GM19043 (cell line): Measurements from ENCODE around the gene KDM2B.

Experiments used
- ATAC-seq: cut with Tn5 transposase; IDR thresholded peaks from one replicate; pipeline ENCODE4 v1.9.1; 2021; ENCODE audit warnings: low read depth; ENCODE audit not compliant: unreplicated experiment

The KDM2B gene

DNA sequence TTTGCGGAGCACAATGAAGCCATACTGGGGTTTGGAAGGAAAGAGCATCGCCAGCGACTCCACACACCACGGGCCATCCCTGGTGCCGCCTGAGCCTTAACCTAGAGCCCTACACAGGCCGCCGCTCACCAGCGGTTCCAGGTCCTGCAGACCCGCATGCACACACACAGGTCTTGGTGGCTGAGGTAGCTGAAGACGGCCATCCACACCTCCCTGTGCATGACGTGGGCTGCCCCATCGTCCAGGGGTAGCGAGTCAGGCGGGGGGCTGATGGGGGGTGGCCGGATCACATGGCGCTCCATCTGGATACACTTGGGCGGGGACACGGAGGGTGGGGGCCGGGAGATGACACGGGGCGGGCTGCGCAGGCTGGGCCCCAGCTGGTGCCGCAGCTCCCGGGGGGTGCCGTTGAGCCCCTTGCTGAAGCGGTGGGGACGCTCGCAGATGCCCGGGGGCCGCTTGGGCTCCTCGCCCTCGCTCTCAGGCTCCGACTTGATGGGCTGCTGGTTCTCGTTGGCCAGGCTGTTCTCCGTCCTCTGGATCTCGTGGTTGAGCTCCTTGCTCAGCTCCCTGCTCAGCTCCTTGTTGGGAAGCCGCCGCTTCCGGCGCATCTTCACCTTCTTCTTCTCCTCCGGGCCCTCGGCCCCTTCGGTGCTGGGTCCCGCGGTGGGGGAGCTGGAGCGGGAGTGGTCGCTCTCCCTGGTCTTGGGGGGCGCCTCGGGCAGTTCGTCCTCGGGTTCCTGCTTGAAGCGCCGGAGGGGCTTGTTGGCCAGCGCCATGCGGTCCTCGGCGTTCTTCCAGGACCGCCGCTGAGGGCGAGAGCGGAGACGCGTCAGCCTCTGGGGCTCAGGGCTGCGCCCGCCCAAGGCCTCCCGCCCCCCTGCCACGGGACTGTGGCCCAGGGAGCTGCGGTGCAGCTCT lies 138.5 kb downstream of the KDM2B start:
- ATAC-seq = no peak

DNA sequence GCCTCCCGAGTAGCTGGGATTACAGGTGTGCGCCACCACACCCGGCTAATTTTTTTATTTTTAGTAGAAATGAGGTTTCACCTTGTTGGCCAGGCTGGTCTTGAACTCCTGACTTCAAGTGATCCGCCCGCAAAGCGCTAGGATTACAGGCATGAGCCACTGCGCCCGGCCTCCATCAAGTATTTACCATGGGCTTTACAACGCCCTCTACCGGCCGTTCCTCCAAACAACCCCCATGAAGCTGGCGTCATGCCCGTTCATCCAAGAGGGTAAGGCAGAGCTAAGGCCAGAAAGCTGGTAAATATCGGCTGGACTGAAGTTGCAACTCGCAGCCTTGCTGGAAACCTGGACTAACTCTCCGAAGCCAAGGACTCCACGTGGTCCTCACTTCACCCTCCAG lies 139.3 kb downstream of the KDM2B start:
- no peak for ATAC-seq

GRCh38 chr12:121440768-121441167 lies 140.1 kb downstream of the KDM2B start:
- no peak for ATAC-seq

DNA sequence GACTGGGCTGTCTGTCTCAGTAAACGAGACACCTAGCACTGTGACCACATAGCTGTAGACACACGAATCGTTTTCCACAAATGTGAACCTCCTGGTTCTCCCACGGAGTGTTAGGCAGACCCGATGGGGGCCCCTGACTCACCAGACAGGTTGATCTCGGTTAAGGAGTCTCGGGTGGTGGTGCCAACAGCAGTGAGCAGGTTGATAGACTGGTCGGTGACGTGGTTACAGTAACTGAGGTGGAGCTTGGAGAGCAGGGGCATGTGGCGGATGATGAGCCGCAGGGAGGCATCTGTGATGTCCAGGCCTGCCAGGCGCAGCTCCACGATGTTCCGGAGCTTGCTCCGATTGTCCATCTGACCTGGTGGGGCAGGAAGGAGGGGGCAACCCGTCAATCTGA lies 141.1 kb downstream of the KDM2B start:
- no peak for ATAC-seq

DNA sequence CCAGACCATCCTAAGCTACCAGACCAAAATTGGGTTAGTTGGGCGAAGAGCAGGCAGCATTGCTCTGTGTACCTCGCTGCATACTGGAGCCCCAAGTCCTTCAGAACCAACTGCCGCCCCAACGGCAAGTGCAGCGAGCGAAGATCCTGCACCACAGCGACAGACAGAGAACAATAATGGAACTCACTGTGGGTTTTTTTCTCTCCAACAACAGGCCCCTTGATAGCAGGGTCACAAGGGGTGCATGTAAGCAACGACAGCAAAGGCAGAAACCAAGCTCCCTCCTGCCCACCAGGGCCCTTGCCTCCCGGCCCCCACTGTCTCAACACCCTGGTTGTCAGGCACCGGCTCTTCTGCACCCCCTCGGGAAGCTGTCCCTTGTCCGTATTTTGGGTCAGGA lies 141.9 kb downstream of the KDM2B start:
- no peak for ATAC-seq

DNA sequence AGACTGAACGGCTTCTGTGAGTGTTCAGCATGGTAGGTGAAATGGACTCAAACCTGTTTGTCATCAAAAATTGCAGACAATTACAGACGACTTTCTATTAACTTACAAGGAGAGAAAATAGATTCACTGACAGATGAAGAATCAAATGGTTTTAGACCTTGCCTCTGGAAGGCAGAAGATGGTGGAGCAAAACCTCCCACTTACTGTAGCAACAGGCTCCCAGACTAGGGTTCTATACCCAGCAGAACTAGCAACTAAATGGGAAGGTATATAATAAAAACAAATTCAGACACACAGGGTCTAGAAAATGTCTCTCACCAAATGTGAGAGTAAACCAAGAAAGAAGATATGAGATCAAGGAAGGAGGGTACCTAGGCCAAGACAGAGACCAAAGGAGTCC lies 144.1 kb downstream of the KDM2B start:
- ATAC-seq = no peak

GRCh38 chr12:121432740-121433480 lies 147.9 kb downstream of the KDM2B start:
- no peak for ATAC-seq

DNA sequence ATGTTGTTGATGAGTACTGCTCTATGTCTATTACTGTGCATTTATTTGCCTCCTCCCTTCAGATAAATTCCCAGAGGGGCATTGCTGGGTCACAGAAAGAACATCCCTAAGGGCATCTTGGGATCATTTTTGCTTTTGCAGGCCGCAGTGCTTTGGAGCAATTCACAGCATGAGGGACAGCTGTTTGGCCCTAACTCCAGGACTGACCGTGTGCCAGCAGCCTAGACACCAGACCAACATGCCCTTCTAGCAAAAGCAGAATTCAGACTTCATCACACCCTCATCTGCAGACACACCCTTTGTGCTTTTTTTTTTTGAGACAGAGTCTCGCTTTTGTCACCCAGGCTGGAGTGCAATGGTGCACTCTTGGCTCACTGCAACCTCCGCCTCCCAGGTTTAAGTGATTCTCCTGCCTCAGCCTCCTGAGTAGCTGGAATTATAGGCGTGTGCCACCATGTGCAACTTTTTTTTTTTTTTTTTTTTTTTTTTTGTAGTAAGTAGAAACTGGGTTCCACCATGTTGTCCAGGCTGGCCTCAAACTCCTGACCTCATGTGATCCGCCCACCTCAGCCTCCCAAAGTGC lies 149.9 kb downstream of the KDM2B start:
- ATAC-seq = no peak

GRCh38 chr12:121428883-121429282 lies 151.9 kb downstream of the KDM2B start:
- no peak for ATAC-seq

DNA sequence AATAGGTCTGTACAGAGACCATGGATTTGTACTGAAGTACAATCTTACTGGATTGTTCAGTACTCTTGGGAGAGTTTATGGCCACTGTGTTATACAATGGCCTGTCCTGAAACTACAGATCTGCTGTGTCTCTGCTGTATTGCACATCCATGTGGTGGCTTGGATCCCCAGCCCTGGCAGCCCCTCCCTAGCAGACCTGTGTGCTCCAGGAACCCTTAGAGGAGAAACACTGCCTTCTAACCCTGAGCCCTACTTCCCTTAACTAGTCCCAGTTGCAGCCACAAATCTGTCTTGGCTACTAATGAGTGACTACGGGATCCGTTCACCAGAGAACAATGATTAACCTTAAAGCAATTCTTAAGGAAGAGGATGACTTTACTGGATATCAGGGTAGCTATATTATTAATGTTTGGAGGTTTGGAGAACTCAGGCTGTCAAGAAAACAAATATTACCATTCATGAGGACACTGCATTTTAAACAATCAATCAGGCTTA lies 153.2 kb downstream of the KDM2B start:
- no peak for ATAC-seq

DNA sequence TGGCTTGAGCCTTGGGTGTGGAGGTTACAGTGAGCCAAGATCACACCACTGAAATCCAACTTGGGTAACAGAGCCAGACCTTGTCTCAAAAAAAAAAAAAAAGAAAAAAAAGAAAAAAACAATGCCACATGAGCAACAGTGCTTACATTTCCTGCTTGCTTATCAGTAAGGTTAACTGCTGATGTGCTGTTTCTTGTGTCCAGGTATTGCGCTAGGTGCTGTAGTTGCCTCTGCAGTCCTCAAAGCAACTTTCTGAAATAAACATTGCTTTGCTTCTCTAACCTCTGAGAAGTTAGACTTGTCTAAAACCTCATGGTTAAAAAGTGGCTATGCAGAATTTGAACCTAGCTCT lies 156.2 kb downstream of the KDM2B start:
- no peak for ATAC-seq

DNA sequence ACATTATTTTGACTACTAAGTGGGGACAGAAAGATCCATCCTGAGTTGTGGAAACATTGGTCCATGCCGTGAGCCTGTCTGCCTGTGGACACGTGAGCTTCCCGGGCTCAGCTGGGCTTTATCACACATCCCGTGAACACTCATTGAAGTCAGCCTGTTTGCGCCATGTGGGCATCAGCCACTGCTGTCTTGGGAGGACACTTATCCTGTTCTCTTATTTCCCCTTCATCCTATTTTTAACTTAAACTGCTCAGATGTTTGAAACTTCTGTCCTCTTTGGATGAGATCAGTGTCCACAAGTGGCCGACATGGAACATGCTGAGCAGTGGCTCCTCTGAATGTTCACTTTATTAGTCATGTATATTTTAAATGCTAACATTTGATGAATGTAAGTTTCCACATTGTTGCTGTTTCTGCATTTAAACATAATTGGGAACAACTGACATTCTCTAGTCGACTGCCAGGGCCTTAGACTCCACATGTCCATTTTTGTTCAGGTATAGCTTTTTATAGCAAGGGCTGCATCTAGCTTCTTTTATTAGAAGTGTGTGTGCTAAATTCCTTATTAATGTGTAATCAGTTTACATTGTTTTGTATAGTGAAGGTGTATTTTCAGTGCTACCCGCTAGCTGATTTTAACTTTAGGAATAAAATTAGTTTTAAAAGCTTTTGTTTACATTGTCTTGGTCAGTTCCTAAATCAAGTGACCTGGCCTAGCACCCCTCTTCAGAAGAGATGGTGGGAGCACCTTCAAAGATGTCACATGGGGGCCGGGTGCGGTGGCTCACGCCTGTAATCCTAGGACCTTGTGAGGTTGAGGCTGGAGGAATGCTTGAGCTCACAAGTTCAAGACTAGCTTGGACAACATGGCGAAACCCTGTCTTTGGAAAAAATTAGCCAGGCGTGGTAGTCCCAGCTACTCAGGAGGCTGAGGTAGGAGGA lies 156.9 kb downstream of the KDM2B start:
- no peak for ATAC-seq

GRCh38 chr12:121423253-121423652 lies 157.6 kb downstream of the KDM2B start:
- no peak for ATAC-seq

DNA sequence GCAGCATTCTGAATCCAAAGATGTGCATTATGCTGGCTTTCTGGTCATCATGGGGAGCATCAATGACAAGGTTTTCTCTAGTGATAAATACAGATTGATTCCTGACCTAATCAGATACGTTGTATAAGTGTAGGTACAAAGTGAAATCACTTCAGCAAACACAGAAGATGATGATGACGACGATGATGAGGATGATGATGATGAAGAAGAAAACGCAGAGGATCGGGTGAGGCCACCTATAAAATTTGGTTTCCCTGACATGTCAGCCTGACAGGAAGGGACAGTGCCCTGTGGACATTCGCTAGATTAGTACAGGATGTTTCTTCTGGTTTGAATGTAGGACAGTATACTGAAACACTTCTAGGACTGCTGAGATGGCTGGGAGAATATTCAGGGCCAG lies 160.7 kb downstream of the KDM2B start:
- ATAC-seq = no peak

DNA sequence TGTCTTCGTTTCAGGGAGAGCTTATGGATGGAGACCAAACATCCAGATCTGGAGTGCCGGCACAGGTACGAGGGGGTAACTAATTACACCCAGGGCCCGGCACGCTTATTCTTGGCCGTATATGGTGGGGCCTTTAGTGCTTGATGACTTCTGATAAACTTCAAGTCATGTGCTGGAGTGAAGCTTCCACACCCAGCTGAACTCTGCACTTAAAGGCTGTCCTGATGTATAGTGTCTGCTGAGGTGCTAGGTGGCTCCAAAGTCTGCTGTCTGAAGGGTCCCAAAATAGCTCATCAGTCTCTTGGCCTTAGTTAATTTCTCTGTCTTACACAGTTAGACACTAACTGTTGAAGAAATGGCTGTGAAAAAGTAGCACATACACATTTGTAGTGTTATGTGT lies 163.0 kb downstream of the KDM2B start:
- ATAC-seq = no peak

GRCh38 chr12:121413917-121414316 lies 166.9 kb downstream of the KDM2B start:
- no peak for ATAC-seq

- ATAC-seq = no peak
Observed at GRCh38 chr12:121405211-121405610, 175.6 kb downstream of the KDM2B start.

- ATAC-seq = no peak
Observed at GRCh38 chr12:121404734-121405133, 176.1 kb downstream of the KDM2B start.

DNA sequence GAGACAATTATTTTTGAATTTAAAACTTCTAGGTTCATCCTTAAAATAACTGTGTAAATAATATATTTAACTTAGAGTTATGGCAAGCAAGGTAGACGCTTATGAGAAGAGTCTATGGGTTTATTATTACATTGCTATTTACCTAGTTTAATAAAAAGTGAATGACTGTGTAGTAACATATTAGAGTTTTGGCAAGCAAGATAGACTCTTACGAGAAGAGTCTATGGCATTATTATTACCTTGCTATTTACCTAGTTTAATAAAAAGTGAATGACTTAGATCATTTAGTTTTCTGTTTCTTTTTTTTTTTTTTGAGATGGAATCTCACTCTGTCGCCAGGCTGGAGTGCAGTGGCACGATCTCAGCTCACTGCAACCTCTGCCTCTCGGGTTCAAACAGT lies 177.1 kb downstream of the KDM2B start:
- no peak for ATAC-seq
